GM10847 (cell line): ENCODE results near the gene TENT4A.

Experiments used
- POLR2A ChIP-seq: IDR thresholded peaks from 2 replicates; pipeline ENCODE4 v1.6.1; 2011; ENCODE audit not compliant: insufficient read length; ENCODE audit errors: extremely low read depth

TENT4A gene

GRCh38 chr5:6721442-6721841 lies 8.2 kb downstream of the TENT4A start:
- TF ChIP-seq POLR2A: no peak

DNA sequence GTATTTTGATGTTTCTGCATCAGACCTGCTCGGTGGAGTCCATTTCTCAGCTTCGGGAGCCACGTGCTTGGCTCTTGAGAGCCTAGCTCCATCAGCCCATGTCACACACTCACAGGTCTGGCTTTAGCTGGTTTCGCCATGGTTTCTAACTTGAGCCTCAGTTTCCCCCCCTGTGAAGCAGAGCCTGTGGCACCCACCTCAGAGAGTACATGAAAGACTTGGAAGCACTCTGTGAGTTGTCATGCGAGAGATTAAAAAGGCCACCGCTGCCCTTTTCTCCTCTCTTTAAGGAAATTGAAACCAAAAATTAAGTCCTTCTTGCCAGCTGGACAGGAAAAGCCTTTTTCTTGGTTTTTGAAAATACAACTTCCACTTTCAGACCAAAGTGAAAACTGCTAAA lies 8.8 kb downstream of the TENT4A start:
- TF ChIP-seq POLR2A: no peak

GRCh38 chr5:6723122-6723815 lies 10.0 kb downstream of the TENT4A start:
- no peak for TF ChIP-seq POLR2A

DNA sequence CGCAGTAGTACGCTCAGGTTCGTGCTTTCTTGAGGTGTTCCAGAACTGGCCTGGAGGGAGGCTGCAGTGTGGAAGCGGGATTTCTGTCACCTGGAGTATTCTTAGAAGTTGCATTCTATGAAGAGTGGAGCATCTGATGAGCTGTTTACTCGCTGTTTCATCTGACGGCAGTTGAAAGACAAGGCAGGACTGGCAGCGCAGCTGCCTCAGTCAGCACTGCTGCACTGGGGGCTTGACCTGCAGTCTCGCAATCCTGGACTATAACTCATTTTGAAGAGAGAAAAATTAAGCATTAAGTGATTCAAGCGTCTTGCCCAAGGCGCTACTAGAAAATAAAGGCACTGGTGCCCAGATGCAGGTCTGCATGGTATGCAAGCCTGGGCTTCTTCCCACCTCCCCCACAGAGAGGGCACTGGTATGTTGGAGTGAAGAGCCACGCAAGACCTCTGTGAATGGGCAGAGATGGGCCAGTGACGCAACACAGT lies 10.6 kb downstream of the TENT4A start:
- TF ChIP-seq POLR2A: no peak

DNA sequence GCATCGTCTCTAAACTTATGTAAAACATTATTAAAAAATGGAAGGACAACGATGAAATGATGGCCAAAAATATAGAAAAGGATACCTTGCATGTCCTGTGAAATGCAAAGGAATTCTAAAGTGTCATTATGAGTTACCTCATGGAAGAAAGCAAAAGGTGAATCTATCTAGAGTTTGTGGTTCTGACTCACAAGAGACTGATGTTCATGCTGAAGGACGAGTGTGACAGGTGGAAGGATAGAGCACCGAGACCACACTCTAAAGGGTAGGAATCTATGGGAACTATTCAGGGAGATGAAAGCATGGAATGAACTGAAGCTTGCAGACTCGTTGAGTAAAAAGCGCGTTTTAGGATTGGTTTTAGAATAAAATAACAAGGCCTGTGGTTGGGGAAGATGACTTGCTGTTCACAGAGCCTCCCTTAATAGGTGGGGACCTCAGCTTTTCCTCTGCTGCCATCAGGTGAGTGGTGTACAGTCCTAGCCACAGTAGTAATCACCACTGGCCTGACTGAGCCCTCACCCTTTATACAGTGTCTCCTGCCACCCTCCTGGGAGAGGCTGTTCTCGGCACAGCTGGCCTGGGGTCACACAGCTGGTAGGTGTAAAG lies 11.2 kb downstream of the TENT4A start:
- no peak for TF ChIP-seq POLR2A

DNA sequence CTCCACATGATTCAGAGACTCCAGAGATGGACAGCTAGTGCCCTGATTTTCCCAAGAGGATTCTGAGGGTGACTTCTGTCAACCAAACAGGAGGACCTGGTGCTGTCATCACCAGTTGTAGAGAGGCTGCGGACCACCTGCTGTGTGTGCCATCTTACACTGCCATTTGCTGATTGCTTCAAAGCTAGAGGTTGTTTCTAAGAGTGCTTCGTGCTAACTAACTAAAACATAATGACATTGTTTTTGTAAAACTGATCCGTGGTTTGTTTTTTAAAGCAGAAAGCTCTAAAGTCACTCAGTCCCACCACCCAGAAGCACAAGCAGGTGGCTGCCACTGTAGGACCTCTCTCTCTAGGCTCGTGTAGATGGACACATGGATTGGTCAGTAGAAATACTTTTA lies 12.2 kb downstream of the TENT4A start:
- no peak for TF ChIP-seq POLR2A

DNA sequence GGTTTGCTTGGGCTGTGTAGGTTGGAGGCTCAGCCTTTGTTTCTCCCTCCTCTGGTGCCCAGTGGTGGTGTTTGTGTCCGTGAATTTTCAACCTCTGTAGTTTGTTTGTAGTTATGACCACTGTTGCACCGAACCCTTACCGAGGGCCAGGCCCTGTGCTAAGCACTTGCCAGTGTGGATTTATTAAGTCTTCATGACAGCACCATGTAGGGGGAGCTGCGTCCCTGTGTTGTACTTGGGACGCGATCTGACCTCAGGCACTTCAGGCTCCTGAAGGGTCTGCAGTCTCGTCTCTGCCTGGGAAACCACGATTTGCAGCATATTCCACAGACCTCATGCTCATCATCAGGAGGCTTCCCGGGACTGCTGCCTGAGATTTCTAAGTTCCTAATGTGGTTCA lies 12.8 kb downstream of the TENT4A start:
- TF ChIP-seq POLR2A: no peak

- no peak for TF ChIP-seq POLR2A
These were observed 14.0 kb downstream of the TENT4A start for GRCh38 chr5:6727231-6727630.

GRCh38 chr5:6728011-6728794 lies 15.0 kb downstream of the TENT4A start:
- TF ChIP-seq POLR2A: no peak

DNA sequence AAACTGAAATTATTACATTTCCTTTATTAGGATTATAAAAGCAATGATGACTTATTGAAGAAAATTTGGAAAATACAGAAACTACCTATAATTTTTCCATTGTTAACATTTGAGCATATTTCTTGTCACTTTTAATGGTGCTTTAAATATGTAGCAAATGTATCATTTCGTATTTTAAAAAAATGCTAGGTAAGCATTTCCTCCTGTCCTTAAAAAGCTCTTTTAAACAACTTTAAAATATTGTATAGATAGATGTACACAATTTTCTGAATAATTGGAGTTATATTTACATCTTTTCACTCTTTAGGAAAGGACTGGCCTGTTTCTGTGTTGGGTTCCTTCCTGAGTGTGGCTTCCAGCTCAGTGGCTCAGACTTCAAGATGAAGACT lies 15.6 kb downstream of the TENT4A start:
- no peak for TF ChIP-seq POLR2A

DNA sequence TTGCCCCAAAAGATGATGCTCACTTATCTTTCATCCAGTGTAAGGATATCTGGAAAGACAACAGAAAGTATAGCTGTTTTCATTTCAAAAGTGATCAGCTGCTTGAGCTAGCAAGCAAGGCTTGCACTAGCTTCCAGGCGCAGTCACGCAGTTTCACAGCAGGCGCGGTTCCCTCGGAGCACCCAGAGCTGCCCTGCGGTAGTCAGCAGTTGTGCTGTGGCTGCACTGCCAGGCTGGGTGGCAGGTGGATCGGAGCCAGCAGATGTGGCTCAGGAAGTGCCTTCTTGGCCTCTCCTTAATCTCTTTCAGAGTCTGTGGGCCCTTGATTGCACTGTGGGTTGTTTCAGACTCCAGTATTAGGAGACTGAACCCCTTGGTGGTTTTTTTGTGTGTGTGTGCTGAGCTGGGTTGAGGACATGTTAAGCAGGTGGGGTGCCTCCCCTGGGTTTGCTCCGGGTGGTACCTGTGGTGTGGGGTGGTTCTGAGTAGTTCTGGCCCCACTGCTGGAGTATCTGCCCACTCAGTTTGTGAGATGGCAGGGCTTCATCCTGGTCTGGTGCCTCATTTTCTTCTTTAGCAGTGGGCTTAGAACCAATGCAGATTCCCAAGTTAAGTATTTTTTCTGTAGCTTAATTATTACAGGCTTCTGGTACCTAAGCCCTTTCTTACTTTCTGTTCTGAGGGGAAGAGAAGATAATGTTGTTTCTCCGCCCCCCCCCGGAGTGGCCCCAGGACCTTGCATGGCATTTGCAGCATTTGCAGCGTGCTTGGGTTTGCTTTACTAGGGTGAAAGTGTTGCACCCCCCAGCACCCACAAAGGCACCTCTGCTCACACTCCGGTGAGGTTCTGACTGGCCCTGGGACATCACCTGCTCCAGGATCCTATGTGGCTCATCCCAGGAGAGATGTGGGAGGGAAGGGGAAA lies 16.4 kb downstream of the TENT4A start:
- TF ChIP-seq POLR2A: no peak

DNA sequence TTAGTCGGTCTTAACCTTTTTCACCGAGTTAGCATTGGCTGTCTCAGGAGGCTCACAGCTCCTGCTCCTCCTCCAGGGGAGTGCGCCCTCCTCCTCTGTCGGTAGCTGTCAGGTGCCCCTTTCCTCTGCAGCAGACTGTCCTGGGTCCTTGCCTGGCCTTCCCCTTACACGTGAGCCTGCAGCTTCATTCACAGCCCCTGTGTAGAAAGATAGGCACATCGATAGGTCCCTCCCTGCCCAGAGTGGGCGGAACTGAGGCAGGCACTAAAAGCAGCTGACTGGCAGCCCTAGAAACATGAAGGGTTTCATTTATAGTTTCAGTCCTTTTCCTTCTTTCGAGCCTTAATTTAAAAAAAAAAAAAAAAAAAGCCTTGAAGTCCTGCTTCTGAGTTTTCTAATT lies 17.2 kb downstream of the TENT4A start:
- TF ChIP-seq POLR2A: no peak

GRCh38 chr5:6730807-6731206 lies 17.6 kb downstream of the TENT4A start:
- TF ChIP-seq POLR2A: no peak

GRCh38 chr5:6731465-6732237 lies 18.4 kb downstream of the TENT4A start:
- no peak for TF ChIP-seq POLR2A
